A549 (cell line): ENCODE measurements around the gene ZBED3.

Source experiments
- CTCF ChIP-seq: fragments of >200 bp; sonication (Bioruptor Twin); formaldehyde crosslinking; IDR thresholded peaks from 3 replicates; pipeline ENCODE4 v1.5.1; 2016
- ELK1 ChIP-seq: fragments of 150-350 bp; IDR thresholded peaks from 2 replicates; pipeline ENCODE4 v1.6.1; 2014; ENCODE audit warnings: low read depth, mild to moderate bottlenecking, low read length
- MYC ChIP-seq: IDR thresholded peaks from 2 replicates; pipeline ENCODE4 v1.6.1; 2012; ENCODE audit warnings: mild to moderate bottlenecking, inconsistent platforms, low read length, improper control_type of control experiment, borderline replicate concordance
- RCOR1 ChIP-seq: fragments of 150-350 bp; IDR thresholded peaks from 2 replicates; pipeline ENCODE4 v1.6.1; 2014; ENCODE audit warnings: antibody characterized with exemption, low read length, low read depth

GRCh38 chr5:77029376-77029885 is 57.7 kb downstream of the ZBED3 start:
- no peak for TF ChIP-seq CTCF
- no peak for TF ChIP-seq MYC
- no peak for TF ChIP-seq ELK1
- TF ChIP-seq RCOR1, result no peak
